ENCODE results near the gene NPTX2. TPM values are rescaled to one million over a fixed set of nuclear protein-coding genes. Genes with fewer than 3 reads are reported as not detected.

Gene NPTX2
- total and polyA plus RNA-seq, 2 experiments from 2014 or later = 8.2 to 24.1 TPM

DNA sequence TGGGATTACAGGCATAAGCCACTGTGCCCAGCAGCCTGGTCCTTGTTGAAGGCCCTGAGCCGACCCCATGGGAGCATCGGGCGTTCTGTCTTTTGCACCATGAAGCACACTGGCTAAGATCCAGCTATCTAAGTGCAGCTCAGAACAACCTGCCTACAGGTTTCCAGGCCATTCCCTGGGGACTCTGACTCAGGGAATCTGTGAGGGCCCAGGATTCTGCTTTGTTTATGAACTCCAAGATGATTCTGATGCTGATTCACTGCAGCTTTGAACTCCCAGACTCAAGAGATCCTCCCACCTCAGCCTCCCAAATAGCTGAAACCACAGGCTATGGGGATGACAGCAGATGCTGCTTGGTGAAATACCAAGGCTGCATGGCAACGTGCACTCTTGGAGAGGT, 30.2 kb downstream of the NPTX2 start:
- DNase-seq (ENCODE audit: low spot score) (no peak), ATAC-seq (no peak)
- no peaks in the 10 kb centered on the region for H3K27me3 ChIP-seq (ENCODE audit: insufficient read depth)
- no peaks in the 10 kb centered on the region for H3K79me2 ChIP-seq (replicated peaks; ENCODE audit: insufficient read depth)
- H3K9me2 ChIP-seq (ENCODE audit: insufficient read depth) = no peaks in the 10 kb centered on the region
- Mint-ChIP-seq H3K9me3 (0 out of 3 replicates have a peak, but pooled peaks cover 2% of the 10 kb centered on the region), H3K4me1 (no peaks in the 10 kb centered on the region), H3K27ac (no peak overlapping the region), H3K27me3 (ENCODE audit: insufficient read depth, low read depth, poor library complexity) (peaks cover 7% of the 10 kb centered on the region), H3K36me3 (ENCODE audit: low read depth) (no peaks in the 10 kb centered on the region), H3K4me3 (no peak overlapping the region)
- no peaks in the 10 kb centered on the region for H4K20me1 ChIP-seq (replicated peaks; ENCODE audit: insufficient read depth)
- H3K4me3 ChIP-seq = no peak overlapping the region
- no peak for TF ChIP-seq EZH2 (IDR thresholded peaks at IDR 0.05; ENCODE audit: low read depth, unreplicated experiment)
- TF ChIP-seq, protein P1, sequence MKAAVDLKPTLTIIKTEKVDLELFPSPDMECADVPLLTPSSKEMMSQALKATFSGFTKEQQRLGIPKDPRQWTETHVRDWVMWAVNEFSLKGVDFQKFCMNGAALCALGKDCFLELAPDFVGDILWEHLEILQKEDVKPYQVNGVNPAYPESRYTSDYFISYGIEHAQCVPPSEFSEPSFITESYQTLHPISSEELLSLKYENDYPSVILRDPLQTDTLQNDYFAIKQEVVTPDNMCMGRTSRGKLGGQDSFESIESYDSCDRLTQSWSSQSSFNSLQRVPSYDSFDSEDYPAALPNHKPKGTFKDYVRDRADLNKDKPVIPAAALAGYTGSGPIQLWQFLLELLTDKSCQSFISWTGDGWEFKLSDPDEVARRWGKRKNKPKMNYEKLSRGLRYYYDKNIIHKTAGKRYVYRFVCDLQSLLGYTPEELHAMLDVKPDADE (IDR thresholded peaks at IDR 0.05) = no peak
- TF ChIP-seq JUNB (IDR thresholded peaks at IDR 0.05; ENCODE audit: unreplicated experiment) = no peak
- TF ChIP-seq CREB1 (CRISPR knock-in tag; IDR thresholded peaks at IDR 0.05; ENCODE audit: low read depth) = no peak
- H3K36me3 ChIP-seq (ENCODE audit: insufficient read depth) = no peaks in the 10 kb centered on the region
- H2AFZ ChIP-seq = no peak overlapping the region
- no peak overlapping the region for H3K4me2 ChIP-seq
- H3K4me1 ChIP-seq (ENCODE audit: insufficient read depth) = no peaks in the 10 kb centered on the region
- no peaks in the 10 kb centered on the region for H3F3A ChIP-seq (replicated peaks; ENCODE audit: low read depth)
- H3K27ac ChIP-seq (ENCODE audit: low read depth) = no peak overlapping the region

DNA sequence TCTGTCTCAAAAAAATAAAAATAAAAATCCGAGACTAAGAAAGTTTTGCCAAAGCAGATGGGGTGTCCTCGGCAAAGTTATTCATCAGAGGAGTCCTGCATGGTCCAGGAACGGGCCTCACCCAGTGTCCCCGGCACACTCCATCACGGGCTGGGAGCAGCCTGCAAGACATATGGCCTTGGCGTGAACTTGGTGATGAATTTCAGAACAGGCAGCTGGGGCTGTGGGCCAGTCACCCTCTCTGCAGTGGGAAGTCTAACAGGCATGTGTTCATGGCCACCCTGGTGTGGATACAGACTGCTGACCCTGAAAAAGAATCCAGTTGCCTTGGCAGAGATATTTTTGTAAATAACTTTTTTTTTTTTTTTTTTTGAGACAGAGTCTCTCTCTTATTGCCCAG, 34.7 kb downstream of the NPTX2 start:
- H3F3A ChIP-seq (replicated peaks; ENCODE audit: low read depth) = no peaks in the 10 kb centered on the region
- Mint-ChIP-seq H3K27ac (no peak overlapping the region), H3K9me3 (0 out of 3 replicates have a peak, but pooled peaks cover 2% of the 10 kb centered on the region), H3K36me3 (ENCODE audit: low read depth) (no peaks in the 10 kb centered on the region), H3K4me3 (no peak overlapping the region), H3K4me1 (no peaks in the 10 kb centered on the region), H3K27me3 (ENCODE audit: insufficient read depth, low read depth, poor library complexity) (no peaks in the 10 kb centered on the region)
- TF ChIP-seq ZNF114 (CRISPR knock-in tag; IDR thresholded peaks at IDR 0.05) = no peak
- TF ChIP-seq ZNF331 (CRISPR knock-in tag; IDR thresholded peaks at IDR 0.05; ENCODE audit: low read depth) = no peak
- no peak for TF ChIP-seq POLR2AphosphoS5 (IDR thresholded peaks at IDR 0.05; ENCODE audit: low read depth)
- H3K27me3 ChIP-seq (ENCODE audit: insufficient read depth) = no peaks in the 10 kb centered on the region
- no peaks in the 10 kb centered on the region for H3K4me1 ChIP-seq (ENCODE audit: insufficient read depth)
- H4K20me1 ChIP-seq (replicated peaks; ENCODE audit: insufficient read depth) = no peaks in the 10 kb centered on the region
- no peak overlapping the region for H3K4me2 ChIP-seq
- no peaks in the 10 kb centered on the region for H3K79me2 ChIP-seq (replicated peaks; ENCODE audit: insufficient read depth)
- H3K9me2 ChIP-seq (ENCODE audit: insufficient read depth) = no peaks in the 10 kb centered on the region
- no peak overlapping the region for H3K27ac ChIP-seq (ENCODE audit: low read depth)
- no peaks in the 10 kb centered on the region for H3K36me3 ChIP-seq (ENCODE audit: insufficient read depth)
- ATAC-seq (no peak), DNase-seq (ENCODE audit: low spot score) (no peak)
- H2AFZ ChIP-seq = no peak overlapping the region
- H3K4me3 ChIP-seq = no peak overlapping the region

DNA sequence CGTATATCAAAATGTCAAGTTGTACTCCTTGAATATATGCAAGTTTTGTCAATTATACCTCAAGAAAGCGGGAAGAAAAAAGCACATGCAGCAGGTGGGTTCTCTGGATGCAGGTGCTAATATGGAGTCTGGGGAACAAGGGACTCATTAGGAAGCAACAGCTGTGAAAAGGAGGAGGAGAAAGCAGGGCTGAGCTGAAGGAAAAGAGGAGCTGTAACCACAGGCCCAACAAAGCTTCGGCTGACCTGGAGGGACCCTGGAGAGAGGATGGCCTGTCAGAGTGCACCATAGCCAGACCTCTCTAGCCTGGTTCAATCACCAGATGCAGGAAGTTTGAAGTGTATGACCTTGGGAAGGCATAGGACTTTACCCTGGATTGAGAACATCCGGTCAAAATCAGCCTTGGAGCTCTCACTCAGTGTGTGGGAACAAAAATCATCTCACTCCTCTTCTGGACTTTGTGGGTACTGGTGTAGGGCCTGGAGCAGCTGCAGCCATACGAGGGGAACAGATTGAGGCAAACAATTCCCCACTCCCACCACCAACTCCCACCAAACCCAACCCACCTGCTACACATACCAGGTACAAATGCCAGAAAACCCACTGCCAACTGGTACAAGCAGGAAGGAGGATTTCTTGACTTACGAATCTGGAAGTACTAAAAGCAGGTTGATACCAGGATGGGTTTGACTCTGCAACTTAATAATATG, 36.7 kb downstream of the NPTX2 start:
- ATAC-seq = no peak
- no peak overlapping the region for H3K27ac Mint-ChIP-seq
- no peaks in the 10 kb centered on the region for H3K79me2 ChIP-seq (replicated peaks; ENCODE audit: insufficient read depth)
- H3K36me3 Mint-ChIP-seq (ENCODE audit: low read depth) = no peaks in the 10 kb centered on the region
- no peaks in the 10 kb centered on the region for H3K36me3 ChIP-seq (ENCODE audit: insufficient read depth)
- 0 out of 3 replicates have a peak, but pooled peaks cover 2% of the 10 kb centered on the region for H3K9me3 Mint-ChIP-seq
- H3K4me1 Mint-ChIP-seq = no peaks in the 10 kb centered on the region
- no peaks in the 10 kb centered on the region for H3K27me3 Mint-ChIP-seq (ENCODE audit: insufficient read depth, low read depth, poor library complexity)
- H3K9me2 ChIP-seq (ENCODE audit: insufficient read depth) = no peaks in the 10 kb centered on the region
- no peak for DNase-seq (ENCODE audit: low spot score)
- no peaks in the 10 kb centered on the region for H3K4me1 ChIP-seq (ENCODE audit: insufficient read depth)
- H3K27ac ChIP-seq (ENCODE audit: low read depth) = no peak overlapping the region
- H3K4me3 Mint-ChIP-seq = no peak overlapping the region
- H3K4me3 ChIP-seq = no peak overlapping the region
- no peak overlapping the region for H3K4me2 ChIP-seq
- H2AFZ ChIP-seq = no peak overlapping the region
- H3K27me3 ChIP-seq (ENCODE audit: insufficient read depth) = no peaks in the 10 kb centered on the region
- TF ChIP-seq NANOG (IDR thresholded peaks at IDR 0.05; ENCODE audit: borderline replicate concordance) (no peak), STAT1 (IDR thresholded peaks at IDR 0.05; ENCODE audit: unreplicated experiment) (no peak)
- TF ChIP-seq, protein P2, sequence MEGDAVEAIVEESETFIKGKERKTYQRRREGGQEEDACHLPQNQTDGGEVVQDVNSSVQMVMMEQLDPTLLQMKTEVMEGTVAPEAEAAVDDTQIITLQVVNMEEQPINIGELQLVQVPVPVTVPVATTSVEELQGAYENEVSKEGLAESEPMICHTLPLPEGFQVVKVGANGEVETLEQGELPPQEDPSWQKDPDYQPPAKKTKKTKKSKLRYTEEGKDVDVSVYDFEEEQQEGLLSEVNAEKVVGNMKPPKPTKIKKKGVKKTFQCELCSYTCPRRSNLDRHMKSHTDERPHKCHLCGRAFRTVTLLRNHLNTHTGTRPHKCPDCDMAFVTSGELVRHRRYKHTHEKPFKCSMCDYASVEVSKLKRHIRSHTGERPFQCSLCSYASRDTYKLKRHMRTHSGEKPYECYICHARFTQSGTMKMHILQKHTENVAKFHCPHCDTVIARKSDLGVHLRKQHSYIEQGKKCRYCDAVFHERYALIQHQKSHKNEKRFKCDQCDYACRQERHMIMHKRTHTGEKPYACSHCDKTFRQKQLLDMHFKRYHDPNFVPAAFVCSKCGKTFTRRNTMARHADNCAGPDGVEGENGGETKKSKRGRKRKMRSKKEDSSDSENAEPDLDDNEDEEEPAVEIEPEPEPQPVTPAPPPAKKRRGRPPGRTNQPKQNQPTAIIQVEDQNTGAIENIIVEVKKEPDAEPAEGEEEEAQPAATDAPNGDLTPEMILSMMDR (conservative IDR thresholded peaks at IDR 0.05; ENCODE audit: low read depth in 2 of 2) = no peak
- TF ChIP-seq, protein P1 (IDR thresholded peaks at IDR 0.05) = no peak
- no peaks in the 10 kb centered on the region for H3F3A ChIP-seq (replicated peaks; ENCODE audit: low read depth)
- no peaks in the 10 kb centered on the region for H4K20me1 ChIP-seq (replicated peaks; ENCODE audit: insufficient read depth)

All from GM23338 (cell line).